Anterior cingulate cortex (tissue), 58 donors: ENCODE measurements around the gene SFXN5.
A peak's percentile ranks its signal among the peaks of the same experiment; 100 is the strongest.
"Not testable (repeated sequence)": the region's sequence is repeated elsewhere in the genome, so short reads cannot be mapped to it uniquely, and the experiment has no call there.

Source experiments
- DNase-seq, 58 donors: peaks; one replicate each; lab custom pipeline; 2025; lab: John Stamatoyannopoulos, UW

The SFXN5 gene

DNA sequence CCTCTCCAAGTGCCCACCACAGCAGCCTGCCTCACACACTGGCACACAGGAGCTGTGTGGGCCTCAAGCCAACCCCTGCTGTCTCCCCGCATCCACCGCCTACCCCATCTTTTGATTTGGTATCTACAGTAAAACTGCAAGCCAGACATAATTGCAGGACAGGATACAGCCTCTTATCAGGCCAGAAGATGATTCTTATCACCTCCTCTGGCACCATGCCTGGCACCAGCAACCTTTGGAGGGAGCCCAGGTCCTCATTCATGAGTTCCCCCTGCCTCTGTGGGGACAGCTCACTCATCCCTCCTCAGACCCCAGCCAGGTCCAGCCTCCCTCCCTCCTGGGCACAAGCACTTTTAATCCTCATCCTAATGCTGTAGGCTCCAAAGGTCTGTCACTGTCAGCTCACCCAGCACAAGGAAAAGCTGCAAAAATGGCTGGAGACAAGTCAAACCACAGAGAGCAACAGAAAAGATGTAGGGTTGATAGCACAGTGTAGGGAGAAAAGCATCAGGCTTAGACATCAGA lies 31.6 kb upstream of the SFXN5 start:
- peak in 3 of 58 donors; percentile 11 to 47 (median 14) for DNase-seq

DNA sequence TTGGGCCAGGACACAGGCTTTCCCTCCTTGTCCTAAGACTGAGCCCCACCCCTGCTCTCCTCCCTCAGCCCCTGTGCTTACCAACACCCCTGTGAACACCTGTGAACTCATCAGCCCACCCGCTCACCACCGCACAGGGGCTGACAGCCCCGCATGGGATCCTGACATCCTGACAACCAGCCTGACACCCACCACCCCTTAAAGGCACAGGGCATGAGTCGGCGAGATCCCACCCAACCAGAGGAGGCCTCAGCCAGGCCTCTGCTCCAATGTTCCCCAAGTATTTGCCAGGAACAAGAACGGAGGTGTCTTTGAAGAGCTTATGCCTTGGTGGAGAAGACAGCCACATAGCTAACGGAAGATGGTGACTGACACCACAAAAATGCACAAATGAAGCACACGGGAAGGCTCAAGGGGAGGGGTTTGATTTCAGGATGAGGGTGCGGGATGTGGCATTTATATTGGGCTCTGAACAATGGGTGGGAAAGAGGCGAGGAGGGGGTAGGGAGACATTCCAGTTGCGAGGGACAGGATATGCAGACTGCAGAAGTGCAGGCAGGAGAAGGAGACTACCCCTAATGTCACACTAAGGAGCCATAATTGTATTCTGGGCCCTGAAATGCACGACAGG lies 30.2 kb upstream of the SFXN5 start:
- no peak for DNase-seq

DNA sequence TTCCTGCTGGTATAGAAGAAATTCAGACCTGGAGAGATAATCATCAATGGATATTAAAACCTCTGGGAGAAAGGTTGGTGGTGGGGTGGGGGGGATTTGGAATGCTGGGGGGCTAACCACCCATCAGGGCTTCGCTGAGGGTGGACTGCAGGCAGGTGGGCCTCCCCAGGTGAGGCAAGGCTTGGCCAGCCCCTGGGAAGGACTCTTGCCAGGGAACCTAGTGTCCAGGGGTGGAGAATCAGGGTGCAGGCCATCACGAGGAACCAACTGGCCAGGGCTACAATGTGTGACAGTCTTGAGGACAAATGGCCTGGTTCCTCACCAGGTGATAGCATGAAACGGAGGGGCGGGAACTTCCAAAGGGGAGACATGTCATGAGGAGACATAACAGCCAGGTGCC lies 29.4 kb upstream of the SFXN5 start:
- no peak for DNase-seq

DNA sequence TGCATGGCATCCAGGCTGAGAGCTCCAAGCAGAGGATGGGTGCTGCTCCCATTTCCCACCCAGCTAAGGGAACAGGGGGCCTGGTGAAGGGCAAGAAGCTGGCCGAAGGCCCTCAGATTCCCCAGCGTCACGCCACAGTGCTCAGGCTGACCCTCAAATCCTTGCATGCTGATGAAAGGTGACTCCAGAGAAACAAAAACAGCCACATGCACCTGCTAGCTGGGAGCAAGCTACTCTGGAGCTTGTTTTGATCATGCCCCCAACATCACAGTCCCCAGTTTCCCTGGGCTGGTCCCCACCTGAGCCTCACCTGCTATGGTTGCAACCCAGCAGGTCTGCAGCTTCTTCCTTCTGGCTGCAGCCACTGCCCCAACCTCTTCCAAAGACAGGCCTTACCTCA lies 28.0 kb upstream of the SFXN5 start:
- no peak for DNase-seq

DNA sequence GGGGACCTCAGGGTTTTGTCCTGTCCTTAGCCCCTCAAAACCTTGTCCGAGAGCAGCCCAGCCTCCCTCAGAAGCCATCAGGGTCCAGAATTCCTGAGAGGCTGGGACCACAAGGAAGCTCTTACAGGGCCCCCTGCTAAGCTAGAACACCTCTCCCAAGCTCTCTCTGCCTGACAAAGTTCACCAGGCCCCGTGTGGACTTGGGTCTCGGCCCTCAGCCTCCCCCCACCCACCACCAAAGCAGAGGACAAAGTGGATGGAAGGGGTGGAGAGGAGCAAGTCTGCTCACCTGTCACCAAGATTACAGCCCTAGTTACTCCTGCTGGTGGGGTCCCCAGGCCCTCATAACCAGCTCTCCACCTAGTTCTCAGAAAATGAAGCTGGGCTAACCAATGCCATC lies 24.4 kb upstream of the SFXN5 start:
- DNase-seq, result no peak

DNA sequence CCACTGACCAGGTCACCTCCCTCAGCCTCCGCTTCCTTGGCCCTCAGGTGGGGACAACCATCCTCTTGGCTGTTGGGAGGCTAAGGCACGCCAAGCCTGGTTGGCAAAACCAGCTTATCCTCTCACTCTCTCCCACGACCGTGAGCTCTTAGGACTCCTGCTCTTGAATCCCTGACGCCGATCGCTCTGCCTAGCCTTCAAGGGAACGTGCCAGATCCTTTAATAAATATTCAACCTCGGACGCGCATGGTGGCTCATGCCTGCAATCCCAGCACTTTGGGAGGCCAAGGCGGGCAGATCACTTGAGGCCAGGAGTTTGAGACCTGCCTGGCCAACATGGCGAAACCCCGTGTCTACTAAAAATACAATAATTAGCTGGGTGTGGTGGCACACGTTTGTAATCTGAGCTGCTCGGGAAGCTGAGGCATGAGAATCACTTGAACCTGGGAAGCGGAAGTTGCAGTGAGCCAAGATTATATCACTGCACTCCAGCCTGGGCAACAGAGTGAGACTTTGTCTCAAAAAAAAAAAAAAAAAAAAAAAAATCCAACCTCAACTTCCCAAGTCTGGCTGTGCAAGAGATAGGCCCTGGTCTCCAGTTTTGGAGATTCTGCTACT lies 22.2 kb upstream of the SFXN5 start:
- DNase-seq, result not testable (repeated sequence)

DNA sequence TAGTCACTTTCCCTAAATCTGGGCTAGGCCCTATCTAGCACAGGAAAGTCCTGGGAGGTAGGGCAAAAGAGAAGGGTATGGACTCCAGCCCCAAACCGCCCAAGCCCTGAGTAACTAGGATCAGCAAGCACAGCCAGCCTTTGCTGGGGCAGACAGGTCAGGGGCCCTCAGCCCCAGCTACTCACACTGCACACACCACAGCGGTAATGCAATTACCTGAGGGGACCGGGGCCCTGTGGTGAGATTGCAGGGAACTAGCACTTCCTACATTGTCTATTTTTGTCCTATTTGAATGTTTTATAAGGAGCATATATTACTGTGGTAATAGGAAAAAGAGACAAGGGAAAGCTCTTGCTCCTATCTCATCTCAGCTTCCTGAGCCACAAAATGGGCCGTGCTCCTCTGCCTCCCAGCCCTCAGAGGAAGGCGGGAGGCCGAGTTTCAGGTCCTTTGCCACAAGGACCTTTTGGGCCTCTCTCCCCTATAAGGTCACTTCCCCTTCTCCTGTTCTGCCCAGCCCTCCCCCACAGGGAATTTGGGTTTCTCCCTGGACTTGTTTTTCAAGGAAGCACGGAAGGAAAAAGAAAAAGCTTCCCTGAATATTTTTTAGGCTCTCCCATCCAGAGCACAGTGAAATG lies 20.8 kb upstream of the SFXN5 start:
- DNase-seq, result no peak

DNA sequence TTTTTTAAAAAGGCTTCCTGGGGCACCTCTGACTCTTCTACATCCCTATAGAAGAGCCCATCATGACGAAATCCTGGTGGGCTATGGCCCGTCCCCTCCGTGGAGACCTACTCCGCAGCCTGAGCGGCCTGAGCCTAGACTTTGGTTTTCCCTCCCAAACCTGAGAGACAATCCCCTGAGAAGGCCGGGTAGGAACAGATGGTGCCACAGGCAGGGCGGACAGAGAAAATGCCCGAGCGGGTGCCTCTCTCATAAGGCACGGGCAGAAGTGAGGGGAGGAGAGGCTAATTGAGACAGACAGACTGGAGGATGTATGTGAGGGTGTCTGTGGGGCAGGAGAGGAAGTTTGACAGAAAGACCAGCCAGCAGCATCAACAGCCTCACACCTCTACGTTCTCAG lies 20.2 kb upstream of the SFXN5 start:
- DNase-seq, result no peak

DNA sequence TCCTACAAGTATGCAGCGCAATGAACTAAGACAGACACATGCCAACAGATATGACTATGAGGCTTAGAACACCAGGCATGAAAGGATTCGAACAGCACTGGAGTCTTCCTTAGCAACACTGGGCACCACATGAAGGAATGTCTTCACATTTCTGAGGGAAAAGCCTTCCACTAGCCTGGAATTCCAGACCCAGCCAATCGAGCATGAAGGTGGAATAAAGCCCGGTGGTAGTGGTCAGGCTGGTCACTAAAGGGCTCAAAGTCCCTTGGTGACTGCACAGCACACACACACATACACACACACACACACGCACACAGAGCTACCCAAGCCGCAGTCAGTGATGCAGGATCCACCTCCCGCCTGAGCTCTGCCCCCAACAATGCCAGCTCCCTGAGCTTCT lies 19.7 kb upstream of the SFXN5 start:
- no peak for DNase-seq

DNA sequence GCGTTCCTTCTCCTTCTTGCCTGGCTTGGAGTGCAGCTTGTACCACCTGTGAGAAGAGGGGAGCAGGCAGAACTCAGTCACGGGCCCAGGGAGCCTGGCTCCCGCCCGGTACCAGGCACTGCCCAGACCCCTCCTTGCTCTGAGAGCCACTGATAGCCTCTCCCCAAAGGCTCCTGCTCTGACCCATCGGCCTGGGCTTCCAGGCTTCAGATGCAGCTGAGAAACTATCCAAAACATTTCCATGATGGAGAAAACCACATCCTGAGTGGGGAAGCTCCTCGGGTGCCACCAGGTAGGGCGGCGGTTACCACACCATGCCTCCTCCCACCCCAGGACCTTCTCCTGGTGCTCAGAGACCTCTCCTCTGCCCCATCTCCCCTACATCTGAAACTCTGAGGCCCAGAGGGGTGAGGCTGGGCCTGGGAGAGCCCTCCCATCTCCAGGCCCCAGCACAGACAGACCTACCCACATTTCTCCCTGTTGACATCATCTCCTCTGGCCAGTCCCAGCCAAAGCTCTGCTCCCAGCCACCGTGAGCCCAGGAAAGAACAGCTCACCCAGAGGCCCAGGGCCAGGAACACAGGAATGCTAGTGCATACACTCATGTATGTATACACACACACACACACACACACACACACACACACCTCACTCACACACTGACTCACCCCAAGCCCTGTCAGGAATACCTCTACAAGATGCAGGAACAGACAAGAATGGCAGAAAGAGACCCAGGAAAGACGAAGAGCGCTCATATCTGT lies 17.9 kb upstream of the SFXN5 start:
- no peak for DNase-seq

DNA sequence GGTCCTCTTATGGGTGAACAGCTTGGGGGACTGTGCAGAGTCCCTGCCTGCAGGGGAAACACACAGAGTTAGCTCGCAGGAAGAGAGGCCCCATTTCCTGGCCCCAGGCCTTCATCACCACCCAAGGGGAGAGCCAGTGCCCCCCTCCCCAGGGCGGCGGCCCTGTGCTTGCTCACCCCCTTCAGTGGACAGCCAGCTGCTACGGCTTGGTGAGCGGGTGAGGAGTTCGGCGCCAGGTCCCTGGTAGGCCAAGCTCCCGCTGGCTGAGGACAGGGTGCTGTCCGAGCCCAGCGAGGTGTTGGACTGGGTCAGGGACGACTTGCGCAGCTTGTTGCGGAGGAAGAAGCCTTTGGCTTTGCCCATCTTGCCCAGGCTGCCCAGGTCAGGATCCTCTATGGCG lies 17.2 kb upstream of the SFXN5 start:
- DNase-seq, result no peak

DNA sequence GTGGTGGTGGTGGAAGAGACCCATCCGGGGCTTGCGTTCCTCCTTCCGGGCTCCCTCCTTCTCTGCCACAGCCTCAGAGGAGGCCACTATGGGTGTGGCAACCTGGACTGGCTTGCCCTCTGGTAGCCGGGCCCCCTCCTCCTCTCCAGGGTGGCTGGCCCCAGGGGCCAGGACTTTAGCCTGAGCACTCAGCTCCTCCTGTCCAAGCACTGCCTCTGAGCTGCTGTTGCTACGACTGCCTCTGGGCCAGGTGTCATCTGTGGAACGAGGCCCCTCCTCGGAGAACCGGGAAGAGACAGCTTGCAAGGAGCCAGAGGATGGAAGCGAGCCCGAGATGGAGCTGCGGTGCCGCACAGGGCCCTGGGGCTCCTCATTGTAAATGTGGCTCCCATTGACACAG lies 16.7 kb upstream of the SFXN5 start:
- no peak for DNase-seq

DNA sequence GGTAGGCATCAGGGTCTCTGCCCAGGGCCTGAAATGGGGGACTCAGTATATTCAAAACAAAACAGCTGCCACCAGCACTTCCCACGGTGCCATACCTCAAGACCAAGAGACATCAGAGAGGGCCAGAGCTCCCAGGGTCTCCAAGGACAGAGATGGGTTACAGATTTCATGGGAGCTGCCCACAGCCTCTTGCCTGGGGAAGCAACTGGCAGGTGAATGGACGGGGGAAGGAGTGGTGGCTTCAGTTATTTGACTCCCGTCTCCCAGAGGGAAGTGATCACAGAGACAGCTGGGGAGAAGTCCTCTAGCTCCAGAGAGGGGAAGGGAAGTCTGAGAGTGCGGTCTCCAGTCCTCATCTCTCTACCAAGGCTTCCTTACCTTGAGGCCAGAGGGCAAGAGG lies 15.8 kb upstream of the SFXN5 start:
- no peak for DNase-seq

DNA sequence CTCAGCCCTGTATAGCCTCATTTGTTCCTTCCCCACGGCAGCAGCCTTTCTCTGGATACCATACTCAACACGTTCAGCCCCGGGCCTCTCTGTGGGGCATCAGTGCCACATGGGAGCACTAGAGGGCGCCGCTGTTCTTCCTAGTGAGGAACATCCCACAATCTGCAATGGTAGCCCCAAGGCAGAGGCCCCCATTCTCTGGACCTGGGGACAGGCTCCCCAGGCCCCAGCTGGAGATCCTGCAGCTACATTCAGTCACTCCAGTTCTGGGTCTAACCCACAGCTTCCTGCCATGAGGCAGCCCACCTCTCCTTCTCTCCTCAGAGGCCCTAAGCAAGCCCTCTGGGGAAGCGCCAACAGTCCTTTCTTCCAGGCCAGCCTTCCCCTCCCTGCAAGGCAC lies 14.2 kb upstream of the SFXN5 start:
- DNase-seq, result peak in 55 of 58 donors; percentile 15 to 88 (median 62)

DNA sequence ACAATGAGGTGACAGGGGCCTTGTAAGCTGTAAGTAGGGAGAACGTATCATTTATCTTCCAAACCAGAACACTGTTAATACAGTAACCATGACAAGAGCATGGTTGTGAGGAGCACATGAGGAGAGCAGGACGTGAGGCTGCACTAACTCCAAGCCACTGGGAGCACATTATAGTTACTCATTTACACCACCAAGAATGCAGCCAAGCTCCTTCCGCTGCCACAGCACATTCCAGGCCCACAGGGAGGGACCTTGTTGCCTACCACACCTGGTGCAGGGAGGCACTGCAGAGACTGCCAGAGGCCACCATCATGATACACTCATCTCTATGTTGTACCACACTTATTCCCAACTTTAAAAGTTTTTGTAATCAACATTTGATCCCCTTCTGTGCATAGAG lies 13.5 kb upstream of the SFXN5 start:
- no peak for DNase-seq

DNA sequence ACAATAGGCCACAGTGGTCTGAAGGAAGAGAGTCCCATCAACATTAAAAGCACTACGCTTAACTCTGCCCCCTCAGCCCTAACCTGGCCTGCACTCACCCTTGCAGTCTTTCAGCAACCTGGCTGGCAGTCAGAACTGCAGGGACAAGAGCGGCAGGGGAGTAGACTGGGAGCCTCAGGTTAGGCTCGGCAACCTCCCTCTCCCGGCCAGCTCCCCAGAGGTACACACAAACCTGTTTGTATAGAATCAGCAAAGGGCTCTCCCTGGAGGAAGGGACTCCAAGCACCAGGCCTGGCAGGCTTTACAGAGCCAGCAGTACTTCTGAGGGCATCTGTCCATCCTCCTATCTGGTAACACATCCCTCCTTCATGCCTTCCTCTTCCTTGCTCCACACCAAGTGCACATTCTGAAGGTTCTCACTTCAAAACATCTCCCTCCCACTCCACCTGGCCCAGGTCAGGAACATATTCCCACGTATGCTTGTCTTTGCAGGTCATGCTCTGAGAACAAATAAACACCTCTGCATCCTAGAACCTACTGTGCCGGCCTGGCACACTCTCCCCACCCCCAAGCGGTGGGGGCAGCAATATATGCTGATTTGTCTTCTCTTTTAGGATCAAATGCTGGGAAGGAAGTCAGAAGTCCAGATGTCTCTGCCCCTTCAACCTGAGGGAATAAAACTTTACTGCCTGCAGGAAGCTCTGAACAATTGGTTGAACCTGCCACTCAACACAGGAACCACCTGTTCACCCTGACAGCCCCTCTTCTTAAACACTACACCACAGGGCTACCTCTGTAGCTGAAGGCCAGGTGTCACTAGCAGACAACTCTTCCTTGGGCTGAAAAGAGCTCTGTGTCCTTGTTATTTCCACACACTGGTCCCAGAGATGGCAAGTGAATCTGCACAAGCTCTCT lies 12.6 kb upstream of the SFXN5 start:
- no peak for DNase-seq

DNA sequence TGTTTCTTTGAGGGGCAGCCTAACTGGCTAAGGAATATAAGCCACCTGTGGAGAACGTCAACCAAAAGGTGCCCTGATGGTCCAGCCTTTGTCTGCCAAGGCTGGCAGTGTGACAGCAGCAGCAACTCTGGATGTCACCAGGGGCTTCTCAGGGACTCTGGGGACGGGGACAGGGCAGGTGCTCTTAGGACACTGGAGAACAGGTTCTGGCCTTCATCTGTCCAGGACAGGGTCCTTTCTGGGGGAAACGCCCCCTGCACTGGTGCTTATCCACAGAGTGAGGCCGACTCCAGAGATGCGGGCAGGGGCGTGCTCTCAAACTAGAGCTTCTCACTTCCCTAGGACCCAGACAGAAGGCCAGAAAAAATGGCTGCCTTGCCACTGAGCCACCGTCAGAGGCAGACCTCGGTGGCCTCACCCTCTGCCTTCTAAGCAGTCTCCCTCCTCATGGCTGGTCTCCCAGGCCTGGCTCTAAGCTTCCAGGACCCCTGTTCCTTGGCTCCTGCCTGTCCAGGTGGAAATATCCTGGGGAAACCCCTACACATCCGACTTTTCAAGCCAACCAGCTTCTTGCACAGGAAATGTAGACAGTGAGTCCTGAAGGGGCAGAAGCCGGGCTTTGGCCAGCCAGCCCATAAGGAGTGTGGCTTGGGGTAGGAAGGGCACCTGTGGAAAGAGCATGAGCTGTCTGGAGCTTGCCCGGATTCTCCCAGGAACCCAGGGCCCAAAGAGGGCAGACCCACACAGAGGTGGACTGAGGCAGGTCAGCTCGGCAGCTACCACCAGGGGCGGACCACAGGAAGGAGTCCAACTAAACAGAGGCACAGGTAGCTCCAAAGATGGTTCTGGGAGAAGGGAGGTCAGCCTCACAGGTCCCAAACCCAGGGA lies 11.3 kb upstream of the SFXN5 start:
- DNase-seq, result no peak

DNA sequence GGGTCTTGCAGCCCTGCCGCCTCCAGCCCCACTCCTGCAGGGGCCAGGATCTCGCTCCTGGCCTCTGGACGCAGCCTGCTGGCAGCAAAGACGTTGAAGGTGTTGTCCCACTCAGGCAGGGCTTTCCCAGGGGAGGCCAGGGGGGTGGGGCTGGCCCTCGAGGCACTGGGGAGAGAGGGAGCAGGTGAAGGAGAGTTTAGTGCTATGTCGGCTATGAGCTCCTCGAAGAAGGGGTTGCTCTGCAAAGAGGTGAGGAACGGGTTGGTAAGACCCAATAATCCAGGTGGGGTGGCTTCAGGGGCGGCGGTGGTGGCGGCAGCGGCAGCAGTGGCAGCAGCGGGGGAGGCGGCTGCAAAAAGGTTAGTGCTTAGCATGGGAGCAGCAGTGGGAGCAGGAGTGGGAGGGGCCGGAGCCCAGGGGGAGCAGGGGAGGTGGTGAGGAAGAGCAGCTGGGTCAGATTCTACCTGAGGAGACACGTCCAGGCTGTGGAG lies 9.7 kb upstream of the SFXN5 start:
- no peak for DNase-seq
